Right lung (tissue), 5 donors: ENCODE data around the gene LRMDA. TPM values are rescaled to one million over a fixed set of nuclear protein-coding genes. Genes with fewer than 3 reads are reported as not detected.

ENCODE experiments used
- DNase-seq, 2 donors: peaks; one replicate each; pipeline ENCODE4 v3.0.0-alpha.2; 2013
- polyA plus RNA-seq, 5 donors: library from polyadenylated mRNA; unstranded; fragments of 120-200 nt; gene quantifications; one replicate each; pipeline versions ENCODE4 v1.2.1 to v1.2.3, GENCODE V29; 2013; ENCODE audit warnings: inconsistent platforms in 1 of 5, low replicate concordance in 1 of 5; ENCODE audit not compliant: insufficient read length in 5 of 5, insufficient read depth in 1 of 5

LRMDA gene
- polyA plus RNA-seq, 5 donors = 13.4 to 23.1 (median 19.1) TPM

- no peak for DNase-seq
These were observed 590.0 kb downstream of the LRMDA start for GRCh38 chr10:76021398-76021797.

DNA sequence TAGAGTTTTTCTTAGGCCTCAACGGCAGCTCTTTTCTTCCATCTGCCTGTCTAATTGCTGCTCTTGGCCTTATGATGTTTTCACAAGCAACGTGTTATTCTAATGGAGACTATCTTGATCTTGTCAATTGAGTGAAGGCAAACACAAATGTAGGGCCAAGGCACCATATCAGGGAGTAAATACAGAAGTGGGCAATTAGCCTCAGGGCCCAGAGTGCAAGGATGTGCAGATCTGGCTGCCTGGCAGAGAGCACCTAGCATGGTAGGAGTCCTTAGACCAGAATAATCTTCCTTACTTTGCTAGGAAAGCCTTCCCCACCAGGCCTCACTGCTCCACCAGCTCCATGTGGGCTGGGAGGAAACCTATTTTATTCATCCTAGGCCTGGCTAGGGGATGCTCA, 590.9 kb downstream of the LRMDA start:
- DNase-seq = no peak

DNA sequence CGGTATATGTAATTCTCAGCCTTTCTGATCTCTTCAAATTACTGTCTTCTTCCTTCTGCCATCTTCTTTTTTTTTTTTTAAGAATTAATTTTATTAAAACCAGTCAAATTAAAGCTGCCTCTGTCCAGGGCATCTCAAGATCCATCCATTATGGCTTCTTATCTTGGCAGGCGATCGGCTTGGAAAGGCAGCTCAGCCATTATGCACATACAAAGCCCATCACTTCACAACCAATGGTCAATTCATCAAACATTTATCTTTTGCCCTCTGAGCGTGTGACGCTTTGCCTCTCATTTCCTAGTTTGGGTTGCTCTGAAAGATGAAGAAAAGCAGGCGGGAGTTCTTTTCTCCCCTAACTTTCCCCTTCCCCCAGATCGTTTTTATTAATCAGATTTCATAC, 591.6 kb downstream of the LRMDA start:
- no peak for DNase-seq

GRCh38 chr10:76024460-76025123, 593.2 kb downstream of the LRMDA start:
- DNase-seq = no peak

DNA sequence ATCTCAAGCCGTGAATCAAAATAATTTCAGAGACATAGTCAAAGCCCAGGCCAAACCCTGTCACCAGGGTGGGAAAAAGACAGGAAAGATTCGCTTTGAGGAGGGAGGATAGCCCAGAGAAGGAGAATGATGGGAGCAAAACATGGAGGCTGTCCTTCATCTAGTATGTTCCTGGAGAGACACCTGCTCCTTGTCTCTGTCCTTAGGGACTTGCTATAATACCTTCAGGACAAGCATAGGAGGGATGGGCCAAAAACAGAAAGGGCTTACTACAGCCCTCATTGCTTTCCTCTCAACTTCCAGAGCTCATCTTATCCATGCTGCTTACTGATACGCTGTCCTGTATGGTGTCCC, 593.7 kb downstream of the LRMDA start:
- DNase-seq = no peak

DNA sequence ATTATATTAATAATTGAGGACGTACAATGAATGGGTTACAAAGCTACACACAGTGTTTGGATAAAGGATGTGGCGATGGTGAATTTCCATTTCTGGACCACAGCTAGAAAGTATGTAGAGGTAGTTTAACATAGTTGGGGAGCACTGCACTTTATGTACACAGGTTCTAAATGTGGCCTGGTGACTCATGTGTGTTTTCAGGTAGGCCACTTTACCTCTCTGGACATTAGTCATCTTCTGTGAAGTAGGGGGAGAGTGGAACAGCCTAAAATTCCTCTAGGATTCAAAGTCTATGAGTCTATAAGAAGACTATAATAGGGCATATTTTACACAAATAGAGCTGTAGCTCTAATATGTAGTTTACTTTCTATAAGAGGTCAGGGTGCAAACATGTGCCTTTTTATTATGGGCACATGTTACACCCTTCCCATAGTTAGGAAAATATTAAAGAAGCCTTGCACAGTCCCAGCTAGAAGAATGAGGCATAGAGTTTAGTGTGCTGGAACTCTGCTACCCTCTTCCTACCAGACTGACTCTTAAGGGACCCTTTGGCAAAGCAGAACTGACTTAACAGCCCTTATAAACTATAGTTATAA, 594.9 kb downstream of the LRMDA start:
- no peak for DNase-seq

GRCh38 chr10:76026905-76027304, 595.5 kb downstream of the LRMDA start:
- DNase-seq = no peak

- no peak for DNase-seq
These were observed 598.4 kb downstream of the LRMDA start for GRCh38 chr10:76029782-76030181.

- no peak for DNase-seq
These were observed 599.7 kb downstream of the LRMDA start for GRCh38 chr10:76031099-76031498.

- DNase-seq = no peak
These were observed 600.6 kb downstream of the LRMDA start for GRCh38 chr10:76031769-76032699.

GRCh38 chr10:76032700-76033039, 601.2 kb downstream of the LRMDA start:
- DNase-seq = no peak

- DNase-seq = peak in 1 of 2 donors; percentile 24
These were observed 602.2 kb downstream of the LRMDA start for GRCh38 chr10:76033457-76034196.

DNA sequence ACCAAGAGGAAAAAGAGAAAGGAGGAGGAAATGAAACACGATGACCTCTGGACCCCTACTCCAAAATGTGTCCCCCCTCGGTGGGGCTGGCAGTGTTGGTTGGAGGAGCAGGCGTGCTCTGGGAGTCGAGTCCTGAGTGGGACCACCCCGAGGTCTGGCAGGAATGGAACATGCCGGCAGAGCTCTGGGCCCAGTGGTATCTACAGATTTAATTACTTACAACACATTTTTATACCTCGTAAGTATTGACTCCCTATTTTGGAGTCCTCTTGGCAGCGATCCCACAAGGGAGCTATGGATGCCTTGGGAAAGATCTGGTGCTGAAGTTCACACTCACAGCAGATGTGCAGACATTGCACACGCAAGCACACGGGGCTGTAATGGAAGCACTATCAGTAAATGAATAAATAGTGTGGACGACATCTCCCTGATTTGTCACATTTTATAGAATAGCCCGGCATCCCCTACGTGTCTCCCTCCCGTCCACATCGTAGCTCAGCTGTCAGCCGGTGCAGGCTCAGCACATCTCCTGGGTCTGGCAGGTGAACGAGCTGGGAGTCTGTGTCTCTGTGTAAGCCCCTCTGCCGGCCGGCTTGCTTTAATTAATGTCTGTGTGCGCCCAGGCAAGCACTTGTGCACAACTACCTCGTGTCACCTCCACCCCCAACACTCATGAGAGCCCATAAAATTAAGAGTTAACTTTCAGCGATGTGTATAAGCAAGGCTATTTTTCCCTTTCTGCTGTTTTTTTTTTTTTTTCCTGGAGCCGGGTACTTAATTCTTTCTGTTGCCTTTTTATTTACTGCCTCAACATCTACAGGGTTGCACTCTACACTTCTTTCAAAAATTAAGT, 603.2 kb downstream of the LRMDA start:
- no peak for DNase-seq

- no peak for DNase-seq
These were observed 604.0 kb downstream of the LRMDA start for GRCh38 chr10:76035206-76036110.

- DNase-seq = peak; percentile 68 to 79
These were observed 604.9 kb downstream of the LRMDA start for GRCh38 chr10:76036111-76036940.

DNA sequence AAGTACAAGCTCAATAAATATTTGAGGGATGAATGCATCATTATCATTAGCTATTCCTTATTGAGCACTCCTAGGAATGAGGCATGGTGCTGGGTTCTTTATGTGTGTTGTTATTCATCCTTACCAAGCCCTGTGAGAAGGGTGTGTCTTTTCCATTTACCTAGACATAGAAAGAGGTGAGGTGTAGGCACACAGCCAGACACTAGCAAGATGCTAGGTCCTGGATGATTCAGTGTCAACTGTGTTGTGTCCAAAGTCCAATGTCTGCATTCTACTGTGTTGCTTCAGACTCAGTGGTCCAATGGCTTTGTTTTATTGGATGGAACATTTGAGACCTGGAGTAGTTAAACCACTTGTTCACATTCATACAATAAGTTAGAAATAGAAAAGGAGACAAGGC, 605.5 kb downstream of the LRMDA start:
- no peak for DNase-seq

DNA sequence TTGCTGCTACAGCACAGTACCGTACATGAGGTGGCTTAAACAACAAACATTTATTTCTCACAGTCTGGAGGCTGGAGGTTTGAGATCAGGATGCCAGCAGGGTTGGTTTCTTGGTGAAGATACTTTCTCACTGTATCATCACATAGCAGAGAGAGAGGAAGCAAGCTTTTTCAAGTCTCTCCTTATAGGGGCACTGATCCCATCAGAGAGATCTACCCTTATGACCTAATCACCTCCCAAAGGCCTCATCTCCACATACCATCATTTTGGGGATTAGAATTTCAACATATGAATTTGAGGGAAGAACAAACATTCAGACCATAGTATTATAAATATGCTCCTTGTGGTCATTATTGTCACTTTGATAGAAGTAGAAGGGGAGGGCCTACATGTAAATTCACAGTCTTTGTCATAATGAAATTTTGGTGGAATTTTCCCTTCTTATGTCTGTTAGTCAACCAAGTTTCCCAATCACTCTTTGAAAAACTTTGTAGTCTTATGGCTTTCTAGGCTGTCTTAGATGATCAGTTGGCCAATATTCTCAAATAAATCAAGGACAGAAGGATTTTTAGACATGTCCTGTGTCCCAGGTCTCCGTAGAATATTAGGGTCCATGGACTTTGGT, 606.2 kb downstream of the LRMDA start:
- no peak for DNase-seq

DNA sequence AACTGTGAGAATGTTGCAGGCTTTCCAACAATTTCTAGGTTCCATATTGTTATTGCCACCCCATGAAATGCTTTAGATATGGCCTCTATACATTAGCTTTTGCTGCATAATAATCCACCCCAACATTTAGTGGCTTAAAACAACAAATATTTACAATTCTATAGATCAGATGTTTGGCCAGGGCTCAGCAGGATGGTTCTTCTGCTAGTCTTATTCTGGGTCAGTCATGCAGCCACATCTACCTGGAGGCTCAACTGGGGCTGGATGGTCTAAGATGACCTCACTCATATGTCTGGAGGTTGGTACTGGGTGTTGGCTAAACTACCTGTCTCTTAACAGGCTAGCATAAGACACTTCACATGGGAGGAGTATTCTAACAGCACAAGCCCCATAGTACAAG, 607.3 kb downstream of the LRMDA start:
- no peak for DNase-seq
